ENCODE data around the gene PTPRT.

DNA sequence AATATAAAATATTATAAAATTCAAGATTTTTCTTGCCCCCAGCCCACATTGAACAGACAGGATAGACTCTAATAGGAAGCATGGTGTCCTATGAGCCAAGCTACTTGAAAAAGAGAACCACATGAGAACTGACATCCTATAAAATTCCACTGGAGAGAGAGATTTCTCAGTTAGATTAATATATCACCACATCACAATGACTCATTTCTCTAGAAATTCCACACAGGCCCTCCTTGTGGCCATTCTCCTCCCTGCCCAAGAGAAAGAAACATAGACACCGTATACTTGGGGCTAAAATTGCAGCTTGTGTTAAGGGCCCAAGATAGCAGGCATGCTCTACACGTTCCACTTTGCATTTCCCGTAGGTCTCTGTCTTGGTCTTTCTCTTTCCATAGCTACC lies 481.4 kb downstream of the PTPRT start:
- TF ChIP-seq HDAC6 (IDR thresholded peaks at IDR 0.05; ENCODE audit: low read depth, low read length) (no peak), GTF3A (CRISPR knock-in tag; conservative IDR thresholded peaks at IDR 0.05) (no peak), ZNF225 (CRISPR knock-in tag; IDR thresholded peaks at IDR 0.05) (no peak), ASH2L (IDR thresholded peaks at IDR 0.05; ENCODE audit: insufficient read length, low read depth, low read length) (no peak)
- TF ChIP-seq, protein P1, sequence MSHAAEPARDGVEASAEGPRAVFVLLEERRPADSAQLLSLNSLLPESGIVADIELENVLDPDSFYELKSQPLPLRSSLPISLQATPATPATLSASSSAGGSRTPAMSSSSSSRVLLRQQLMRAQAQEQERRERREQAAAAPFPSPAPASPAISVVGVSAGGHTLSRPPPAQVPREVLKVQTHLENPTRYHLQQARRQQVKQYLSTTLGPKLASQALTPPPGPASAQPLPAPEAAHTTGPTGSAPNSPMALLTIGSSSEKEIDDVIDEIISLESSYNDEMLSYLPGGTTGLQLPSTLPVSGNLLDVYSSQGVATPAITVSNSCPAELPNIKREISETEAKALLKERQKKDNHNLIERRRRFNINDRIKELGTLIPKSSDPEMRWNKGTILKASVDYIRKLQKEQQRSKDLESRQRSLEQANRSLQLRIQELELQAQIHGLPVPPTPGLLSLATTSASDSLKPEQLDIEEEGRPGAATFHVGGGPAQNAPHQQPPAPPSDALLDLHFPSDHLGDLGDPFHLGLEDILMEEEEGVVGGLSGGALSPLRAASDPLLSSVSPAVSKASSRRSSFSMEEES (CRISPR knock-in tag; IDR thresholded peaks at IDR 0.05), result no peak
- TF ChIP-seq, protein P2, sequence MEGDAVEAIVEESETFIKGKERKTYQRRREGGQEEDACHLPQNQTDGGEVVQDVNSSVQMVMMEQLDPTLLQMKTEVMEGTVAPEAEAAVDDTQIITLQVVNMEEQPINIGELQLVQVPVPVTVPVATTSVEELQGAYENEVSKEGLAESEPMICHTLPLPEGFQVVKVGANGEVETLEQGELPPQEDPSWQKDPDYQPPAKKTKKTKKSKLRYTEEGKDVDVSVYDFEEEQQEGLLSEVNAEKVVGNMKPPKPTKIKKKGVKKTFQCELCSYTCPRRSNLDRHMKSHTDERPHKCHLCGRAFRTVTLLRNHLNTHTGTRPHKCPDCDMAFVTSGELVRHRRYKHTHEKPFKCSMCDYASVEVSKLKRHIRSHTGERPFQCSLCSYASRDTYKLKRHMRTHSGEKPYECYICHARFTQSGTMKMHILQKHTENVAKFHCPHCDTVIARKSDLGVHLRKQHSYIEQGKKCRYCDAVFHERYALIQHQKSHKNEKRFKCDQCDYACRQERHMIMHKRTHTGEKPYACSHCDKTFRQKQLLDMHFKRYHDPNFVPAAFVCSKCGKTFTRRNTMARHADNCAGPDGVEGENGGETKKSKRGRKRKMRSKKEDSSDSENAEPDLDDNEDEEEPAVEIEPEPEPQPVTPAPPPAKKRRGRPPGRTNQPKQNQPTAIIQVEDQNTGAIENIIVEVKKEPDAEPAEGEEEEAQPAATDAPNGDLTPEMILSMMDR (CRISPR knock-in tag; IDR thresholded peaks at IDR 0.05), result no peak
